Hematopoietic multipotent progenitor cell treated with erythropoietin and hydrocortisone succinate and interleukin-3 and kit ligand, for 4 days (in vitro differentiated cells): ENCODE measurements around the gene CDHR1.
"Not testable (repeated sequence)": the region's sequence is repeated elsewhere in the genome, so short reads cannot be mapped to it uniquely, and the experiment has no call there.

Source experiments
- DNase-seq: peaks from one replicate; pipeline ENCODE4 v3.0.0-alpha.2; 2015

CDHR1 gene

DNA sequence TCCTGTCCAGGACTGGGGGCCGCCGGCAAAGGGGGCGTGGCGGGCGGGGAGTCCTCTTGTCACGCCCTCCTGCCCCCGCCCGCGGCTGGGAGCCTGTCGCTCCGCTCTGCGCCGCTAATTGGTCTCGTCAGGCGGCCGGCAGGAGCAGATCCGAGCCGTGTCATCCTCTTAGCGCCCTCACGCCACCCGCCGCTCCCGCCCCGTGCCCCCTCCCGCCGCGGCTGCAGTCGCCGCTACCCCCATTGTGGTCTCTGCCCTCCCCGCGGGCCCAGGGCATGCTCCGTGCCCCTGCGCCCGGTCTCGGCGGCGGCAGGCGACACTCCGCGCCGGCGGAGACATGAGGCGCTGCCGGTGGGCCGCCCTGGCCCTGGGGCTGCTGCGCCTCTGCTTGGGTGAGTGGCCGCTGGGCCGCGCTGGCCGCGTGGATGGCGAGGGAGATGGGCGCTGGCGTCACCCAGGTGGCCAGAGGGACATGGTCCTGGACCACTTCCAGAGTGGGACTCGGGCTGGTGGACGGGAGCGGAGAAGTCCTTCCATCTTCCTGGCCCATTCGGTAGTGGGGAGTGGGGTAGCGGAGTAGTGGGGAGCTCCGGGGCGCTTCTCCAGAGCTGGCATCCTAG, at the start of gene CDHR1:
Gene CDHR1 (plus strand): TSS at position 114 of the 620 bp plus-strand sequence. CDS start 224 bp downstream, at position 338.
- peak; percentile 65 for DNase-seq

DNA sequence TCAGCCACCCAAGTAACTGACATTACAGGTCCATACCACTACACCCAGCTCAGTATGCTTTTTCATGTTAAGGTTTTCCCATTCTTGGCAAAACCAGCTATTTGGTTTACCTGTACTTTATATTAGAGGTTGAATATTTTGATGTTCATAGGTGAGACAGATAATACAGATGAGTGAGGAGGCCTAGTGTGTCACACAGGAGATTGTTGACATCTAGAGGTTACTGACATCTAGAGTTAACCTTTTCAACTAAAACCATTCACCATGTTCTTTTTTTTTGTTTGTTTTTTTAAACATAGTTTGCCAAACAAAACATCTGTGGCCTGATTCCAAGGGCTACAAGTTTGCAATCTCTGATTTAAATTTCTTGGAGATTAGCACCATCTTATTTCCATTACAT, 47.0 kb upstream of the CDHR1 start:
- DNase-seq = no peak

DNA sequence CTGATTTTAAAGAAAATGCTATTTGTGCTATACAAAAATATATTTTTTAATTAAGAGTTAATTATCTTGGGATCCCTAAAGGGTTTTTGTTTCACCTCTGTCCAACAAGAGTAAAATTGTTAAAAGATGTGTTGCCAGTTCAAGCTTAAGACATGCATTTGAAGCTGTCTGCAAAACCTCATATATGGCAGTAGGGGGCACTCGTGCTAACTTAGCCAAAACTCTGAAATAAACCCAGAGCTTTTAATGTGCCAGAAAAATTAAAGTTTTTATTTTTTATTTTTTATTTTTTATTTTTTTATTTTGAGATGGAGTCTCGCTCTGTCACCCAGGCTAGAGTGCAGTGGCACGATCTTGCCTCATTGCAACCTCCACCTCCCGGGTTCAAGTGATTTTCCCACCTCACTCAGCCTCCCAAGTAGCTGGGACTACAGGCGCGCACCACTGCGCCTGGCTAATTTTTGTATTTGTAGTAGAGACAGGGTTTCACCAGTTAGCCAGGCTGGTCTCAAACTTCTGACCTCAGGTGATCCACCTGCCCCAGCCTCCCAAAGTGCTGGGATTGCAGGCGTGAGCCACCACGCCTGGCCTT, 46.2 kb upstream of the CDHR1 start:
- DNase-seq = peak; percentile 78

DNA sequence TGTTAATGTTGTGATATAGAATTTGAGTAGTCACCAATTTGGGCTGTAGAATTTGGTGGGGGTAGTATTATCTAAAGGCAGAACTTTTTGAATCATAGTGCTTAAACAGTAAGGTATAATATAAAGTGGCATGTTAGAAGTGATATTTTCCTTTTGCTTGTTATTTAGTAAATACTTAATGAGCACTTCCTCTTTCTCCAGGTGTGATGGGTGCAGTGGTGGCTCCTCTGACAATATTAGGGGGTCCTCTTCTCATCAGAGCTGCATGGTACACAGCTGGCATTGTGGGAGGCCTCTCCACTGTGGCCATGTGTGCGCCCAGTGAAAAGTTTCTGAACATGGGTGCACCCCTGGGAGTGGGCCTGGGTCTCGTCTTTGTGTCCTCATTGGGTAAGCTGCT, 44.5 kb upstream of the CDHR1 start:
- DNase-seq = no peak

DNA sequence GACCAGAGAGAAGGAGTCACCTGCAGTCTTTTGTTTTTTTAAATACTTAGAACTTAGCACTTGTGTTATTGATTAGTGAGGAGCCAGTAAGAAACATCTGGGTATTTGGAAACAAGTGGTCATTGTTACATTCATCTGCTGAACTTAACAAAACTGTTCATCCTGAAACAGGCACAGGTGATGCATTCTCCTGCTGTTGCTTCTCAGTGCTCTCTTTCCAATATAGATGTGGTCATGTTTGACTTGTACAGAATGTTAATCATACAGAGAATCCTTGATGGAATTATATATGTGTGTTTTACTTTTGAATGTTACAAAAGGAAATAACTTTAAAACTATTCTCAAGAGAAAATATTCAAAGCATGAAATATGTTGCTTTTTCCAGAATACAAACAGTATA, 41.6 kb upstream of the CDHR1 start:
- DNase-seq = no peak

DNA sequence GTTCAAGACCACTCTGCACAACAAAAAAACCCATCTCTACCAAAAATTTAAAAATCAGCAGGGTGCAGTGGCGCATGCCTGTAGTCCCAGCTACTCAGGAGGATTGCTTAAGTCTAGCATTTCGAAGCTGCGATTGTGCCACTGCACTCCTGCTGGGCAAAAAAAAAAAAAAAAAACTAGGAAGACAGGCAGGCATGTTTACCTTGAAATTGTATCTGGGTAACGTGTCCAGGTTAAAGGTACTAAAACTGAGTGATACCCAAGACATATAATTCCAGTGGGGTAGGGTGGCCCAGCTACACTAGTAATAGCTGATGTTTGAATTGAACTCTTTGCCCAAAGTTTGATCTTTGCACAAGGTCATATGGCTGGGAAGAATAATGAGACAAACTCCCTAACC, 38.8 kb upstream of the CDHR1 start:
- DNase-seq = no peak

DNA sequence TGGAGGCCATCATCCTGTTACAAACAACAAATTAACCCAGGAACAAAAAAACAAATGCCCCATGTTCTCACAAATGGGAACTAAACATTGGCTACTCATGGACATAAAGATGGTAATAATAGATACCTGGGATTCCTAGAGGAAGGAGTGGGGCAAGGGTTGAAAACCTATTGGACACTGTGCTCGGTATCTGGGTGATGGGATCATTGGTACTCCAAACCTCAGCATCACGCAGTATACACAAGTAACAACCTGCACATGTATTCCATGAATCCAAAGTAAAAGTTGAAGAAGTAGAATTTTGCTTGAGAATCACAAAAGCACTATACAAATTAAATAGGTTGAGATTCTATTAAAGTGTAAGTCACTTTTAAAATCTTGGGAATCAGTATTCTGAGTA, 38.3 kb upstream of the CDHR1 start:
- DNase-seq = no peak

DNA sequence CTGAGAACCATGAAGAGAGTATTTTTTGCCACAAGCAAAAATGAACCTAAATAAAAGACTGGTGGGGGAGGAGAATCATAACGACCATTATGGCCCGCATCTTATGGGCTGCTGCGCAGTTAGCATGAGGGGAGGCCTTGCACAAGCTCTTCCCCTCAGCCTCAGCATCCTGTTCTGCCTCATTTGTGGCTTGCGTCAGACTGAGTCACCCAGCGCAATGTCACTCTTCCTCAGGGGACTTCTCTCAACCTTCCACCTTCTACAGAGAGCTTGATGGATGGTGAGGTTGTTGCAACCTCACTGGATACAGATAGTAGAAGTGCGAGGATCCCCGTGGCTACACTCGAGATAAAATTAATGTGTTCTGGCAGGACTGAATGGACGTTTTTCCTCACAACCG, 37.6 kb upstream of the CDHR1 start:
- DNase-seq = peak; percentile 78

DNA sequence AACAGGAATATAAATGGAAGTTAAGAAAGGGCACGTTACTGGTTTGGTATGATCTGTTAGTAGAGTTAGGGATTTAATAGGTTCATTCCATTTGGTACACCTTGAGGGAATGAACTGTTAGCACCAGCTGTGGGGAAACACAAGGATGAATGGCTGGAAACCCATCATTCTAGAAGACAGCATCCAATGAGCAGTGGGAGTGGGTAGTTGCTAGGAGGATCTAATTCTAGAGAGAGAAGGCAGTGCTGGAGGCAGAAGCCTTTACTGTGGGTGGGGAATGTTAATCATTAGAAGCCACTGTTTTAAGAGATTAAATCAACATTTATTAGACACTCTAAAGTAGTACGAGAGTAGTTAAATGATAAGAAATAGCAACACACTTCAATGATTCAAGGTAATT, 36.3 kb upstream of the CDHR1 start:
- no peak for DNase-seq

DNA sequence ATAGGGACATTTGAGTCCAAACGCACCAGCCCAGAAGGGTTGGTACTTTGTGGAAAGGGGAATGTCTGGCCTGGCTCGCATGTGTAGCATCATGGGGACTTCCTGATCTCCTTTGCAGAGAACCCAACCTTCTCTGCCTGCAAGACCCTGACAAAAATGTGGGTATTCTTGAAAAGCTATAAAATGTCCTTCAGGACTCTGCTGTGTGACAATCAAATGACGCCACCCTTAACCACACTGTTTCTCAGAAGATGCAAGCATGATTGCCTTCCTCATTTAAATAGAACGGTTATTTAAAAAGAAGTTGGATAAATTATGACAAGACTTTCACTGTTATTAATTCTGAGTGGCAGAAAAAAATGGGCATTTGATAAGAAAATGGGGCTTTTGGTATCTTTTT, 35.8 kb upstream of the CDHR1 start:
- DNase-seq = peak; percentile 61

DNA sequence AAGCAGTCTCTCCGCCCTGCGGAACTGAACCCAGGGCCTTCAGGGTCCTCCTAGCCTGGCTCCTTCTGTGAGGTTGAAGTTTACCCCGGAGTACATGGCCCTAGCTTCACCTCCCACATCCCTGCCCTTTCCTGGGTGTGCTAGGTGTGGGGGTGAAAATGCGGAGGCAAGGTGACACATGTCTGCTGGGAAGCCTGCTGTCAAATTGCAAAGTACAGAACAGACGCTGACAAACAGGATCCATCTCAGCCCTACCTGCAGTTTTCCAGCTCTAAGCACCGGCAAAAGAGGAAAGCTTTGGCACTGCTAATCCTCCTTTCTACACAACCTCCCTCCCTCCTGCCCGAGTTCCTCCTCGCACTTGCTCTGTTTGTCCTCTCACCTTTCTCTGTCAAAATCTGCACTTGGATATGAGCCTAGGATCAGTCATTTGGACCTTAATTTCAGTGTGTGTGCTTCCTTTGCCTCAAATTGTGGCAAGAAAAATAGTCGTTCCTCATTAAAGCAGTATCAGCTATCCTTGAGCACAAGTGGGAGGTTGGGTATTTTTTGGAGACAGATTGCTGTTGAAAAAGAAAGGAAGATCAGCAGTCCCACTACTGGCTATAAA, 35.2 kb upstream of the CDHR1 start:
- no peak for DNase-seq

DNA sequence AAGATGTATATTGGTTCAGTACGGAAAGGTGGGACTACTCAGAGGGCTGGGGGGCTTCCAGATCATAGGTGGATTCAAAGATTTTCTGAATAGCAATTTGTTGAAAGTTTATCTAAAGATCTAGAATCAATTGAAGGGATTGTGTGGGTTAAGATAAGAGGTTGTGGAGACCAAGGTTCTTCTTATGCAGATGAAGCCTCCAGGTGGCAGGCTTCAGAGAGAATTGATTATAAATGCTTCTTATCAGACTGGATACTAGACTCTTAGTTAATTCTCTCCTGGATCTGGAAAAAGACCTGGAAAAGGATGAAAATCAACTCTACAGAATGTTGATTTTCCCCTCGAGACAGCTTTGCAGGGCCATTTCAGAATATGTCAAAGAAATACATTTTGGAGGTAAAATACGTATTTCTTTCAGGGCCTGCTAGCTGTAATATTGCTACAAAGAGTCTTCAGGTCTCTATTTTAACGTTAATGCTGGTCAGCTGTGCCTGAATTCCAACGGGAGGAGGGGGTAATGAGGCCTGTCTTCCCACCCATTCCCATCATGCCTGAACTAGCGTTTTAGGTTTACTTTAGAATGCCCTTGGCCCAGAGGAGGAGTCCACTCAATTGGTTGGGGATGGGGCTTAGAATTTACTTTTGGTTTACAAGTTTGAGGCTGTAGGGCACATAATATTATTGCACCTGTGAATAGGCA, 33.5 kb upstream of the CDHR1 start:
- no peak for DNase-seq

DNA sequence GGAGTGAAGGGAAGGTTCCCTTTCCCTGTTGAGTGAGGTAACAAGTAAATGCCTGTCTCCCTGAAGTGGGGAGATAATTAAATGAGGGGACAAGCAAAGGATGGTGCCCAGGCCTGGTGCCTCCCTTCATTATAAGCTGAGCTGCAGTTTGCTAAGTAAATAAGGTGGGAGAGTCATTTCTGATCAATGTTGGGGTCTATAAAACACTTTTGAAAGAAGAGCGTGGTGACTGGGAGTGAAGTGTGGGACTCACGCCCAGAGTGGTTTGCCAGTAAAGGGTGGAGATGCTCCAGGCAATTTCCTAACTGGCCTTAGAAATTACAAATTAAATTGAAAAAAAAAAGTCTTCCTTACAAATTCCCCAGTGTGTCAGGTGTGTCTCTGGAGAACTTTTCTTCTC, 30.3 kb upstream of the CDHR1 start:
- no peak for DNase-seq

DNA sequence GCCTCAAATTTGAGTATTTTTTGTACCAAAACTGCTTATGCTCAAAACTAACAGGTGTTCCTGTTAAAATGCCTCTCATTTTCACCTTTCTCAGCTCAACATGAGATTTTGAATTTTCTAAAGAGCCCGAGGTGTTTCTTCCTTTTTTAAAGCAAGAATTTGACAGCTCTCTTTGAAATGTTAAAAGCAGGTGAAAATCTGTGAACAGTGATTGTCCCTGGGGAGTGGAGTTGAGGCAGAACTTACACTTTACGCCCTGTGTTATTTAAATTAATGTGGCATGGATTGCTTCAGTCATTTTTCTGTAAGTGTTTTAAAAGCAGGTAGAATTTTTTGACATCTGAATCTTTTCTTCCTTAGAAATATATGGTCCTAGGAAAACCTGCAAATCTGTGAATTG, 29.9 kb upstream of the CDHR1 start:
- DNase-seq = no peak

DNA sequence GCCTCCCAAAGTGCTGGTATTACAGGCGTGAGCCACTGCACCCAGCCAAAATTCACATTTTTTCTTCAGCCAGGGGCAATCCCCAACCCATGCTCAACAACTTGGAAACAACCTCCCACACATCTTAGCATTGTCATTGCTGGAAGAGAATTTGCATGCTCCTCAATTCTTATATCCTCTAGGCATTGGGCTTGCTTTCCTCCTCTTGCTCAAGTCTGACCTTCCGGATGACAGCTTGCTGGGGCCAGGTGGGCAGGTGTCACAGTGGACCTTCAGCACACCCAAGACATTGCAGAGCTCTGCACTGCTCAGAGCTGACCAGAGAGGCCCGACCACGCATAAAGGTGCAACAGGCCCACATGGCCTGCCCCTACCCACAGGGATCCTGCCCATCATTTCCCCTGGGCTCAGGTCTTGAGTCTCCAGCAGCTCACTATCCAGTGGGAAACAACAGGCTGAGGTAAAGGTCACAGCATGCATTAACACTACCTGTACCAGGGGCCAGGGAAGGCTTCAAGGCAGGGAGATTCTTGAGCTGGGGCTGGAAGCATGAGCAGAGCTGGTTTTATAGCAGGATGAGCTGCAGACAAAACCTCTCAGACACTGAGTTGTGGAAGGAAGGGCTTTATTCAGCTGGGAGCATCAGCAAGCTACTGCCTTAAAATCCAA, 27.6 kb upstream of the CDHR1 start:
- no peak for DNase-seq

DNA sequence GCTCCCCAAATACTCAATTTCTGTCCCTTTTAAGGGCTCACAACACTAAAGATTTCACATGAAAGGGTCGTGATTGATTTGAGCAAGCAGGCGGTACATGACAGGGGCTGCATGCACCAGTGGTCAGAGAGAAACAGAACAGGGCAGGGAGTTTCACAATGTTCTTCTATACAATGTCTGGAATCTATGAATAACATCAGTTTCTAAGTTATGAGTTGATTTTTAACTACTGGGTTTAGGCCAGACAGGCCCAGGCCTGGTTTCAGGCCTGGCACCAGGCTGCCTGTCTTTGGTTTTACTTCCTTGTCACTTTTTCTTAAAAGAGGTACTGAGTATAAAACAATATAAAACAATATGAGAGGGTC, 27.1 kb upstream of the CDHR1 start:
- DNase-seq = not testable (repeated sequence)

DNA sequence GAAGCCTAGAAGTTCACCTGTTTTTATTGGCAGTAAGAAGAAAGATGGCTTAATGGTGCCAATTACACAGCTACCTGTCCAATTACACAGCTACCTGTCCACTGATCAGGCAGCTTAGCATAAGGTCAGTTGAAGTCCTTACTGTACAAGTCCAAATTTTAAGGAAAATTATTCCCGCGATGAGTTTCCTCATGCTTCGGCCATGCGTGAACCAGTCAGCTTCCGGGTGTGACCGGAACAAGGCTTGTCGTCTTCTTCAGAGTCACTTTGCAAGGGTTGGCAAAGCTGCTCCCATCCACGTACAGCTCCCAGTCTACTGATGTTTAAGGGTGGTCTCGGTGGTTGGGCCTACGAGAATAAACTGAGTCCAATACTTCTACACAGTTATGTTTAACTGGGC, 26.0 kb upstream of the CDHR1 start:
- not testable (repeated sequence) for DNase-seq

DNA sequence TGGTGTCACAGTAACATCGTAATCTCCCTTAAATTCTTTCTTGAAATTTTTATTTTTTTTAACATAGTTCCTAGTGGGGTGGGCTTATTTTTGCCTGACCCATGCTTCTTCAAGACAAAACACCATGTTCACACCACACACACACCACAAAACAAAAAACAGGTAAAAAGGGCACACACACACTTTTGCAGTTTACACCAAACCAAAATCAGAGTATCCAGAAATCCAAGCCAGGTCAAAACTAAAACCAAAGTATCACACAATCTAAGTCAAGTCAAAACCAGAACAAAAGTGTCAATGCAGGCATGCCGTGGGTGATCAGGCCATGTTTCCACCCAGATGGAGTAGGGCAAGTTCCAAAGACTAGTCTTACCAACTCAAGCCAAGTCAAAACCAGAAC, 23.1 kb upstream of the CDHR1 start:
- not testable (repeated sequence) for DNase-seq

DNA sequence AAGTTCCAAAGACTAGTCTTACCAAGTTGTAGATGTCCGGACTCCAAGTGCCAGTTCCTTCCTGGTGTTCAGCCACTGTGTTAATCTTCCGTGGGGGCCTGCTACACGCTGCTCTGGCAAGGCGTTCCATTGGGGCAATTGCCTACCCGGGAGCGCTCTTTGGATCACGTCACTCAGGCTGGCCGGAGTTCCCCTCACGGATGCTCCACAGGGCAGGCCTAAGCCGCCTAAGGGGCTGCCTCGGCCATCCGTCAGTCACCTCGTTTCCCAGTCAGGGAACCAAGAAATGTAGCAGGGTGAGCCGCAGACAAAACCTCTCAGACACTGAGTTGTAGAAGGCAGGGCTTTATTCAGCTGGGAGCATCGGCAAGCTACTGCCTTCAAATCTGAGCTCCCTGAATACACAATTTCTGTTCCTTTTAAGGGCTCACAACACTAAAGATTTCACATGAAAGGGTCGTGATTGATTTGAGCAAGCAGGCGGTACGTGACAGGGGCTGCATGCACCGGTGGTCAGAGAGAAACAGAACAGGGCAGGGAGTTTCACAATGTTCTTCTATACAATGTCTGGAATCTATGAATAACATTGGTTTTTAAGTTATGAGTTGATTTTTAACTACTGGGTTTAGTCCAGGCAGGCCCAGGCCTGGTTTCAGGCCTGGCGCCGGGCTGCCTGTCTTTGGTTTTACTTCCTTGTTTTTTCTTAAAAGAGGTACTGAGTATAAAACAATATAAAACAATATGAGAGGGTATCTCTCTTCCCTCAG, 22.5 kb upstream of the CDHR1 start:
- DNase-seq = not testable (repeated sequence)

DNA sequence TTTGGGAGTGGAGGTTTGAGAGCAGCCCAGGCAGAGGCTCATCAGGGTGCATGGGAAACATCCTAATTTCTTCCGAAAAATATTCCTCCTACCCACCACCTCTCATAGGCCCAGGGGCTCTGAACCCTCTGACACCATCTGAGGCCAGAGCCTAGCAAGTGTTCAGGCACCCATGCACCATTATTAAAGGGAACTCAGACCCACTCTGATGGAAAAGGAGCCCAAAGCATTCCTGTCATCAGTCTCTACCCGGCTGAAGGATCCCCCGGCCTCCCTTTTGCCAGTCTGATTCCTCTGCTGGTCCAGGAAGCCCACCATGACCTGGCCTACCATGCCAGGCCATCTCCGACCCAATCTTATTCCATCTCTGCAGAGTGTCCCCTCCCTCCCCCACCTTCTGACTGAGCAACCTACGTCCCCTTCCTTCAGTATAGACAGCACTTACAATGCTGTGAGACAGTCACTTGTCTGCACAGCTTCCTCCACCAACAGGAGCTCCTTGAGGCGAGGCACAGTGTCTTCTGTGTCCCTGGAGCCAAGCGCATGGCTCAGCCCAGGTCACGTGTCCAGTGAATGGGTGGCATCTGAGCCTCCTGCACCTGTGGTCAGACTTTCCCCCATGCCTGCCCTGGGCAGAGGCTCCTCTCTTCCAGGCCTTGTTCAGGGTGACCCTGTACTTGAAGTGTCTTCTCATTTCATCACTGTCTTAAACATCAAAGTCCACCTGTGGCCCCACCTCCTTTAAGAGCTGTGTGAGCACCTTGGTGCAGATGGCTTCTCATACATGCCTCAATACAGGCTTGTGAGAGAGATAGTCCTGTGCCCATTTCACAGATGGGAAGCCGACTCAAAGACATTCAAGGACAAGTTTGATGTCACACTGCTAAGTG, 21.6 kb upstream of the CDHR1 start:
- no peak for DNase-seq

DNA sequence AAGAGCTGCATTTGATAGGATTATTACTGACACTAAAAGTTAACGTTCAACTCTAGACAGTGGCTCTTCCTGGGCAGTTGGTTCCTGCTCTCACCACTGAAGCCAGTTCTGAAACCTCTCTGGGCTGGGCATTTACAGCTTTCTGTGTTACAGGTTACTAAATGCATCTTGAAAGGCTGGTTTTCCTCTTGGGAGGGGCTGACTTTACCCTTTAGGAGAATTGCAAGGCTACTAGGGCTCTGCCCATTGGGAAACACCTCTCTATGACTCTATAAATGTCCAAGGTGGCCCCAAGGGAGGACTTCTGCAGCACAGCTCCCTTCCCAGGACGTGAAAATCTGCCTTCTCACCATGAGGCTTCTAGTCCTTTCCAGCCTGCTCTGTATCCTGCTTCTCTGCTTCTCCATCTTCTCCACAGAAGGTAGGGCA, 20.8 kb upstream of the CDHR1 start, which contains the start of gene GPR15LG:
Gene GPR15LG (plus strand): TSS at position 301 of the 429 bp plus-strand sequence. CDS start 51 bp downstream, at position 352.
- DNase-seq = no peak

DNA sequence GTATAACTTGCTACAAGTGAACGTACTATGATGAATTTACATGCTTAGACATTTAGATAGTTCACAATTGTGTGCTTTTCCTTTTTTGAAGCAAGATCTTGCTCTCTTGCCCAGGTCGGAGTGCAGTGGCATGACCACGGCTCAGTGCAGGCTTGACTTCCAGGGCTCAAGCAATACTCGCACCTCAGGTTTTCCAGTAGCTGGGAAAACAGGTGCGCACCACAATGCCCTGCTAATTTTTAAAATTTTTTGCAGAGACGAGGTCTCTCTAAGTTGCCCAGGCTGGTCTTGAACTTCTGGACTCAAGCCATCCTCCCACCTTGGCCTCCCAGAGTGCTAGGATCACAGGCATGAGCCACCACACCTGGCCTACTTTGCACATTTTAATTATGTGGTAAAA, 18.9 kb upstream of the CDHR1 start:
- DNase-seq = no peak
